HG03378 (cell line): ENCODE results near the gene TMEM272.
A peak's percentile ranks its signal among the peaks of the same experiment; 100 is the strongest.
"Not testable (repeated sequence)": the region's sequence is repeated elsewhere in the genome, so short reads cannot be mapped to it uniquely, and the experiment has no call there.

Experiments used
- ATAC-seq: cut with Tn5 transposase; IDR thresholded peaks from one replicate; pipeline ENCODE4 v1.9.1; 2021; ENCODE audit warnings: mild to moderate bottlenecking, moderate library complexity; ENCODE audit not compliant: unreplicated experiment

The TMEM272 gene

DNA sequence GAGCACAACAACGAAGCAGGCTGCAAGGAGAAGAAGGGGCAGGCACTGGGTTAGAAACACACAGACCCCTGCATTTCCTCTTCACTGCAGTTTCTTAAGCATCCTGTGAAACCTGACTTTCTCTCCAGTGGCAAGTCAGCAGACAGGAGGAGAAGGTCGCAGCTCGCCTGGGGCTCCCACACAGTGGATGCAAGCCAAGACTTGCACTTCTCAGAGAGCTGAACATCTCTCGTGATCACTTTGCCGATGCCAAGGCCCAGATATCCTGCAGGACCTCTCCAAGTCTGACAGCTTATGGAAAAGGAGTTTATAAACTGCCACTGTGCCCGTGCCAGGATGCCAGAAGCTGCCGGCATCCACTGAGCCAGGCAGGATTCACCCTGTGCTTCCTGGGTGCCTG lies 18.4 kb downstream of the TMEM272 start:
- ATAC-seq, result no peak

DNA sequence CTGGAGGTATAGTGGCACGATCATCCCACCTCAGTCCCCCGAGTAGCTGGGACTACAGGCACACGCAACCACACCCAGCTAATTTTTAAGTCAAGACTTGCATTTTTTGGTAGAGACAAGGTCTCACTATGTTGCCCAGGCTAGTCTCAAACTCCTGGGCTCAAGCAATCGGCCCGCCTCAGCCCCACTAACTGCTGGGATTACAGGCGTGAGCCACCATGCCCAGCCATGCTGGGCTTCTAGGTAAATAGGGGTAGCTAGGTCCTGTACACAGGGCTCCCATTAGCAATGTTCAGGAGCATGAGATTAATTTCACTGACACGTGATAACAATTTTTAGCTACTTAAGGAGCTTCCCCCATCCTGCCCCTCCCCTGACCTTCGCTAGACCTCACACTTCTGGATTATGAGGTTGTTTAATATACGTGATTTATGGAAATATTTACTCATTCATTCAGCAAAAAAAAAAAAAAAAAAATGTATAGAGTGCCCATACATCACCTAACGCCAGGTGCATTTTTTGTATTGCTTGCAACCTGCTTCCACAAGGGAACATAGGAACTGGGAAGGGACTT lies 19.2 kb downstream of the TMEM272 start:
- no peak for ATAC-seq

DNA sequence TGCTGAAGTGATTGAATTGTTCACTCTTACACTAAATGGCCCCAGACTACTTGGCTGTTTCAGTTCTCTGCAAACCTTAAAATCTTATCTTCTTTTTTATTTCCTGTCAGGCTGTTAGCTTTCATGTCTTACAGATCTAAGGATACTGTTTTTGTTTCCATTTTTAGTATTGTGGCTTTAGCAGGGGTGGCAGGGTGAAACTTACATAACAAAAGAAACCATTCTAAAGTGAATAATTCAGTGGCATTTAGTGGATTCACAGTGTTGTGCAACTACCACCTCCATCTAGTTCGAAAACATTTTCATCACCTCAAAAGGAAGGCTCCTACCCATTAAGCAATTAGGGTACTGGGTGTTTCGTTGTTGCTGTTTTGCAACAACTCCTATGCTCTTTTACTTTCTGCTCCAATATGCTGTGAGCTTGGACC lies 19.8 kb downstream of the TMEM272 start:
- ATAC-seq, result no peak

- ATAC-seq, result not testable (repeated sequence)
Measured at GRCh38 chr13:51824712-51825111, 20.3 kb downstream of the TMEM272 start.

DNA sequence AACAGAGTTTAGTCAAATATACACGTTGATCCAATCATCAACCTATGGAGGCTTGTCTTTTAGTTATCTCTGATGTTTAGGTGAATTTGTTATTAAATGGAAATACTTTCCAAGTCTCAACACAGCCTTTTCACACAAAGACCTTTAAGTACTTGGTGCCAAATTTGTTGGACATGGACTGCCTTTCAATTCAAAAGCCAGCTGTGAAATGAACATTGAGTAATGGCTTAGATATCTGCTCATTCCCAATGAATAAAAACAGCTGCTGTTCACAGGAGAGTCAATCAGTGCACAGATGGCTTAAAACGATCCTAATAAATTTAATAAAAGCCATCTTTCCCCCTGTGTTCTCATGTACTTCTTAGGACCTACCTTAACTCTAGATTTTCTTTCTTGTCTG lies 21.1 kb downstream of the TMEM272 start:
- ATAC-seq, result no peak

GRCh38 chr13:51823359-51823758 lies 21.6 kb downstream of the TMEM272 start:
- ATAC-seq, result no peak

GRCh38 chr13:51822106-51822815 lies 22.7 kb downstream of the TMEM272 start:
- ATAC-seq, result no peak

- no peak for ATAC-seq
Measured at GRCh38 chr13:51821606-51822005, 23.4 kb downstream of the TMEM272 start.

GRCh38 chr13:51820016-51820597 lies 24.9 kb downstream of the TMEM272 start:
- no peak for ATAC-seq

DNA sequence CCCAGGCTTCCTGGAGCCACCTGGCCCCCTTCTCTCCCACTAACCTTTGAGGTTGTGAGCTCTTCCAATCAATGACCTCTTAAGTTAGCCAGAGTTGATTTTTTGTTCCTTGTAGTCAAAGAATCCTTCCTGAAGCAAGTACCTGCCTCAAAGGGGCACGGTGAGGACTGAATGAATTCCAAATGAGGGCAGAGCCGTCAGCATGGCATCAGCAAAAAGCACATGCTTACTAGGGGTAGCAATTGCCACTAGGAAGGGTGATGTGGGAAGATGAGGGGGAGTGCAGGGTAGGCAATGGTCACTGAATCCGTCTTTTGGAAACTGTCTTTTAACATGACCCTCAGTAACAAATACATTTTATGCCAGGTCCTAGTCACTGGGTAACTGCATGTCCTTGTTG lies 25.4 kb downstream of the TMEM272 start:
- ATAC-seq, result no peak

DNA sequence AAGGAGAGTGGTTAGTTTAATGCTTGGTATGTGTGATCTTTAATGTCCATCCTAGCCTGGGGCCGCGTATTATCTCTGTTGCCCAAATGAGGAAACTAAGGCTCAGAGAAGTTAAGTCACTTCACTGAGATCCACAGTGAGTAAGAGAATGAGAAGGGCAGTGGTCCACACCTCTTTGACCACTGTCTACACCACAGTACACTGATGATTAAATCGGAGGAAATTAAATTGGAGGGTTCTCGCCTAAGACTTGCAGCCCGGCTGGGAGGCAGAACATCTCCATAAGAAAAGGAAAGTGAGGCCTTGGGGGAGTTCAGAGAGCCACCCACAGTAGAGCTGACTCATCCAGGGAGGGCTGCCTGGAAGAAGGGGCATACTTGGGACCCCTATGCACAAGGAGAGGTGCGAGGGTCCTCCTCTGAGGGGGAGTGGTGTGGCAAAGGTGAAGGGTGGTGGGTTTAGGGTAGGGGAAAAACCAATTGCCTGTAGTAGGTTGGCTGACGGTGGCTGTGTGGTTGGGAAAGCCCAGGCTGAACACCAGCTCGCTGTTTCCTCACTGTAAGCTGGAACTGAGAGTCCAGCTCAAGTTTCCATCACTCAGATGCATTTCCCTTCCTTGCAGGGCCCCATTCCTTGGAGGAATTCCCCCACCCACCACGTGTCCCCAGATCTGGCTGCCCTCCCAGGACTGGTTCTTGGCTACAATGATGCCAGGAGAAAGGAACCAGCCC lies 26.0 kb downstream of the TMEM272 start:
- no peak for ATAC-seq

- ATAC-seq, result no peak
Measured at GRCh38 chr13:51818276-51818675, 26.7 kb downstream of the TMEM272 start.

DNA sequence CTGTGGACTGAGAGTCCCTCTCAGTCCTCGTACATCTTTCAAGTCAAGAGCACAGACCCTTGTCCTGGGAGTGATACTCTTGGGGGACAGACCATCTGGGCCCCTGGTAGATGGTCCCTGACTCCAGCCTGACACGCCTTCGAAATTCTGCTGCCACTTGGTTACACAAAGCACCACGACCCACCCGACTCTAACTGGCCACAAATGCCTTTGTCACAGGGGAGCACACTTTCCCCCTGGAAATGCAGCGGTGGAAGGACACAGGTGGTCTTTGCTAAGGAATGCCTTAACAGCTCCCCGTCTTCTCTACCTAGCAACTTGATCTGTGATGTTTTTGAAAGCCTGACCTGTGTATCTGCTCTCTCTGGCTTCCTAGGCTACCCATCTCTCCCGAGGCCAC lies 27.3 kb downstream of the TMEM272 start:
- no peak for ATAC-seq

GRCh38 chr13:51816604-51817249 lies 28.2 kb downstream of the TMEM272 start:
- no peak for ATAC-seq

GRCh38 chr13:51815848-51816247 lies 29.1 kb downstream of the TMEM272 start:
- no peak for ATAC-seq

- ATAC-seq, result peak; percentile 83
Measured at GRCh38 chr13:51814825-51815650, 29.9 kb downstream of the TMEM272 start.

- ATAC-seq, result no peak
Measured at GRCh38 chr13:51814071-51814470, 30.9 kb downstream of the TMEM272 start.

DNA sequence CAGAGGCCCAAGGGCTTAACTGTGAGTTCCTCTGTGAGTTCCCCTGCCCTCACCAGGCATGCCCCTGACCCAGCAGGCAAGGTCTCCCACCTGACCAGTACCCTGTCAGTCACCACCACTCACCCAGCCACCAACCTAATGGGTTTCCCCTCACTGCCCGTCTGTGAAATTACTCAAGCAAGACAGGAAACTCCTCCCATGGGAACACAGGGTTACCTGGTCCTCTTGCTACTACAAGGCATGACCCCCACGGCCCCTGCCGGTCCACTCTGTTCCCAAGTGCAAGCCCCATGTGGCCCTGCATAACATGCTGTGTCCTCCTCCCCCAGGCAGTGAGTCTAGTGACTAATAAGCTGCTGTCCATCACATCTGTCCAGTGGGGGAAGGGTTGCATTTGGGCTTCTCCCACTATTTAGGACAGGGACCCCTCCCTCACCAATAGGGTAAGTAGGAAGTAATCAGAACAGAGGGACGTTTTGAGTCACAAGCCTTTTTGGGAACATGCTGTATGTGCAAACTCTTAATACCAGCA lies 33.0 kb downstream of the TMEM272 start:
- ATAC-seq, result no peak

DNA sequence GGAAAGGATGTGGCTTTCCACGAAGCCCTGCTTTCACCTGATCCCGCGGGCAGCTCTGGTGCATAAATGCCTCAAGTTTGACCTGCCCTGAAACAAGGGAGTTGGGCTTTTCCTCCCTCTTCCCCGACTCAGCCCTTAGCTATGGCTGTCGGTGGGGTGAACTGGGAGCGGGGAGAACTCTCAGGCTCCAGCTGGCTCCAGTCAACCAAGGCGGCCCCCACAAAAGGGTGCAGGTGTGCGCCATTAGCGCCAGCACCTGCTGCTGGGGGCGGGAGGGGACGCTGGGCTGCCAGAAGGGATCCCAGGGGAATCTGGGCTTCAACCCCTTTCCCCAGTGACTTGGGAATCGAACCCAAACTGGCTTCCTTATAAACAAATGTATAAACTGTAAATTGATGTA lies 33.9 kb downstream of the TMEM272 start:
- ATAC-seq, result no peak

GRCh38 chr13:51808811-51809210 lies 36.2 kb downstream of the TMEM272 start:
- ATAC-seq, result no peak
